GM12872 (cell line): ENCODE measurements around the gene PFN1.
A peak's percentile ranks its signal among the peaks of the same experiment; 100 is the strongest.

Experiments
- CTCF ChIP-seq: IDR thresholded peaks from 3 replicates; pipeline ENCODE4 v1.5.1; 2011; ENCODE audit warnings: low read depth, mild to moderate bottlenecking, low read length, moderate library complexity; ENCODE audit not compliant: insufficient read depth

The PFN1 gene

GRCh38 chr17:4920351-4921048 lies 27.8 kb downstream of the PFN1 start:
- TF ChIP-seq CTCF: no peak

GRCh38 chr17:4919511-4920047 lies 28.8 kb downstream of the PFN1 start:
- no peak for TF ChIP-seq CTCF

- TF ChIP-seq CTCF: no peak
These were observed 34.3 kb downstream of the PFN1 start for GRCh38 chr17:4913994-4914393.

GRCh38 chr17:4908711-4909496 lies 39.4 kb downstream of the PFN1 start:
- peak; percentile 83 for TF ChIP-seq CTCF

GRCh38 chr17:4908301-4908700 lies 40.0 kb downstream of the PFN1 start:
- no peak for TF ChIP-seq CTCF

GRCh38 chr17:4903051-4903818 lies 45.1 kb downstream of the PFN1 start, which contains the start of gene CHRNE:
Gene CHRNE, minus strand, starts transcription at chr17:4903098. Its CDS starts 35 bp downstream, at chr17:4903063.
- peak; percentile 91 for TF ChIP-seq CTCF

GRCh38 chr17:4902540-4902939 lies 45.8 kb downstream of the PFN1 start:
- TF ChIP-seq CTCF: no peak
